Activated T-cell treated with anti-CD3 and anti-CD28 coated beads, Interleukin-2, amount 50 U/mL, for 72 hours (primary cell): Measurements from ENCODE around the gene PCNT. TPM values are rescaled to one million over a fixed set of nuclear protein-coding genes. Genes with fewer than 3 reads are reported as not detected.

Experiments
- total RNA-seq, 2 donors: library from RNA; stranded (reverse); gene quantifications; one replicate each; pipeline ENCODE4 v1.2.3, GENCODE V29; 2022

Gene PCNT
- total RNA-seq, 2 donors from 2014 or later, result 69.6 to 83.5 TPM

Other genes with a start within 250 kb of the PCNT start
- gene COL6A2, start 226.0 kb upstream of the PCNT start, total RNA-seq, result 10 to 100 TPM; 10.8 to 11.3 TPM
- under 1 TPM; 0.74 to 1.00 TPM for gene FTCD, start 168.6 kb upstream of the PCNT start, total RNA-seq
- 10 to 100 TPM in 1 of 2 donors, 1 to 10 TPM in 1; 2.6 to 12.9 TPM for gene SPATC1L, start 139.7 kb upstream of the PCNT start, total RNA-seq
- 10 to 100 TPM; 18.9 to 22.4 TPM for gene LSS, start 95.4 kb upstream of the PCNT start, total RNA-seq
- 100 to 1,000 TPM; 120 to 121 TPM for gene MCM3AP, start 38.5 kb upstream of the PCNT start, total RNA-seq
- gene YBEY, start 37.8 kb upstream of the PCNT start, total RNA-seq, result 10 to 100 TPM; 22.3 to 25.7 TPM
- gene C21orf58, start 286 bp upstream of the PCNT start, total RNA-seq, result 10 to 100 TPM; 37.5 to 39.8 TPM
- gene DIP2A, start 134.7 kb downstream of the PCNT start, total RNA-seq, result 10 to 100 TPM; 50.1 to 53.4 TPM